Breast epithelium (tissue), 4 donors: Measurements from ENCODE around the gene PRPS1L1. TPM values are rescaled to one million over a fixed set of nuclear protein-coding genes. Genes with fewer than 3 reads are reported as not detected.

Experiments
- DNase-seq, 2 donors: peaks; one replicate each; pipeline ENCODE4 v3.0.0-alpha.2; 2019; ENCODE audit warnings: low spot score in 2 of 2
- H3K27ac ChIP-seq, 2 donors: fragments of 200-600 bp; sonication (generic) in 1 of 2; one replicate each; pipeline ENCODE4 v1.5.1; 2016 to 2019; ENCODE audit warnings: mild to moderate bottlenecking in 1 of 2
- H3K27me3 ChIP-seq, 2 donors: fragments of 200-600 bp; sonication (generic) in 1 of 2; one replicate each; pipeline versions ENCODE4 v1.5.1 to v1.6.0; 2017 to 2019; ENCODE audit warnings: control low read depth in 1 of 2, mild to moderate bottlenecking in 1 of 2
- H3K36me3 ChIP-seq: fragments of 200-600 bp; one replicate; pipeline ENCODE4 v1.5.1; 2019
- H3K4me1 ChIP-seq, 2 donors: fragments of 200-600 bp; sonication (generic); one replicate each; pipeline ENCODE4 v1.5.1; 2016 to 2019; ENCODE audit warnings: control low read depth in 1 of 2
- H3K4me3 ChIP-seq, 3 donors: fragments of 200-600 bp; sonication (generic); 1 replicate in 2 of 3; 2 replicates in 1 of 3; pipeline ENCODE4 v1.5.1; 2016 to 2019; ENCODE audit warnings: mild to moderate bottlenecking in 3 of 3, moderate library complexity in 2 of 3
- H3K9me3 ChIP-seq, 2 donors: fragments of 200-600 bp; sonication (generic) in 1 of 2; one replicate each; pipeline ENCODE4 v1.5.1; 2016 to 2019; ENCODE audit warnings: control low read depth in 1 of 2
- POLR2A ChIP-seq: fragments of 450-650 bp; IDR thresholded peaks from one replicate; pipeline ENCODE4 v1.6.1; 2016; ENCODE audit warnings: antibody characterized with exemption, mild to moderate bottlenecking, moderate library complexity
- POLR2AphosphoS5 ChIP-seq, 3 donors: sonication (generic); formaldehyde crosslinking; IDR thresholded peaks; one replicate each; pipeline ENCODE4 v1.6.1; 2017; ENCODE audit warnings: antibody characterized with exemption in 3 of 3
- intact Hi-C: fragments of 100-400 bp; cut with DNase I; formaldehyde crosslinking; loops from one replicate; pipeline ENCODE4 v1.15.1; 2023; ENCODE audit warnings: low total_unique reads
- total RNA-seq, 3 donors: library from RNA; depleted of rRNA; stranded (reverse); fragments of >200 nt; gene quantifications; one replicate each; pipeline ENCODE4 v1.1.0, GENCODE V29; 2016
- TF ChIP-seq, protein P1 (sequence below), 3 donors: fragments of 450-650 bp; IDR thresholded peaks; one replicate each; pipeline ENCODE4 v1.5.1; 2016 to 2017; ENCODE audit warnings: antibody characterized with exemption in 3 of 3, mild to moderate bottlenecking in 3 of 3, moderate library complexity in 3 of 3

Gene PRPS1L1
- total RNA-seq, 3 donors from 2014 or later: not detected

DNA sequence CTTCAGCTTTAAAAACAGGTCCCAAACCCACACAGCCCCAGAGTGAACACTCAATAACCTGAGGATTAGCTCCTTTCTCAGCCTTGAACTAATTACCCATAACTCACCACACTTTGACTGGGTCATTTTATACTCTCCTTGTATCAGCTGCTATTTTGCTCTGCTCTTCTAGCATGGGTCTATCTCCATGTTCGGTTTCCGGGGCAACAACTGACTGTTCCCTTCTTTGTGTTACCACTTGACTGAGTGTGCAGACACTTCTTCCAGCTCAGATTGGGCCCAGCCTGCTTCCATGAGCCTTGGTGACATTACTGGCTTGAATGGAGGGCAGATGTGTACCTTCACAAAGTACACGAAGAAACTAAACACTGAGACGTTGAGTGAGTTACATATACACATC lies 31.5 kb upstream of the PRPS1L1 start:
- no peaks in the 10 kb centered on the region for H3K36me3 ChIP-seq
- no peaks in the 10 kb centered on the region for H3K9me3 ChIP-seq
- intact Hi-C loops: no loop called here
- no peak for TF ChIP-seq POLR2A
- TF ChIP-seq POLR2AphosphoS5 (IDR thresholded peaks at IDR 0.05): no peak
- TF ChIP-seq, protein P1, sequence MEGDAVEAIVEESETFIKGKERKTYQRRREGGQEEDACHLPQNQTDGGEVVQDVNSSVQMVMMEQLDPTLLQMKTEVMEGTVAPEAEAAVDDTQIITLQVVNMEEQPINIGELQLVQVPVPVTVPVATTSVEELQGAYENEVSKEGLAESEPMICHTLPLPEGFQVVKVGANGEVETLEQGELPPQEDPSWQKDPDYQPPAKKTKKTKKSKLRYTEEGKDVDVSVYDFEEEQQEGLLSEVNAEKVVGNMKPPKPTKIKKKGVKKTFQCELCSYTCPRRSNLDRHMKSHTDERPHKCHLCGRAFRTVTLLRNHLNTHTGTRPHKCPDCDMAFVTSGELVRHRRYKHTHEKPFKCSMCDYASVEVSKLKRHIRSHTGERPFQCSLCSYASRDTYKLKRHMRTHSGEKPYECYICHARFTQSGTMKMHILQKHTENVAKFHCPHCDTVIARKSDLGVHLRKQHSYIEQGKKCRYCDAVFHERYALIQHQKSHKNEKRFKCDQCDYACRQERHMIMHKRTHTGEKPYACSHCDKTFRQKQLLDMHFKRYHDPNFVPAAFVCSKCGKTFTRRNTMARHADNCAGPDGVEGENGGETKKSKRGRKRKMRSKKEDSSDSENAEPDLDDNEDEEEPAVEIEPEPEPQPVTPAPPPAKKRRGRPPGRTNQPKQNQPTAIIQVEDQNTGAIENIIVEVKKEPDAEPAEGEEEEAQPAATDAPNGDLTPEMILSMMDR (IDR thresholded peaks at IDR 0.05): no peak
- H3K4me3 ChIP-seq: no peak overlapping the region
- no peak for DNase-seq
- H3K4me1 ChIP-seq: no peaks in the 10 kb centered on the region
- H3K27ac ChIP-seq: no peak overlapping the region
- no peaks in the 10 kb centered on the region for H3K27me3 ChIP-seq

DNA sequence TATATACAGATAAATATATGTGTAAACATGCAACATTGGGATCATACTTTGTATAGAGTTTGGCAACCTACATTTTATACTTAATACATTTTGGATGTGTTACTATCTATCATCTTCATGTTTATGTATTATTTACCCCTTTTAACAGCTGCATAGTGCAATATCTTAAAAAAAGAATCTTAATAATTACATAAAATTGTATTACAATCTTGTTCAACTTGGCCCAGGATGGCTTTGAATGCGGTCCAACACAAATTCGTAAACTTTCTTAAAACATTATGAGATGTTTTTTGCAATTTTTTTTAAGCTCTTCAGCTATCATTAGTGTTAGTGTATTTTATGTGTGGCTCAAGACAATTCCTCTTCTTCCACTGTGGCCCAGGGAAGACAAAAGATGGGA lies 26.3 kb upstream of the PRPS1L1 start:
- intact Hi-C loops: no loop called here
- no peak for TF ChIP-seq POLR2AphosphoS5 (IDR thresholded peaks at IDR 0.05)
- no peak for TF ChIP-seq POLR2A
- TF ChIP-seq, protein P1 (IDR thresholded peaks at IDR 0.05): no peak

DNA sequence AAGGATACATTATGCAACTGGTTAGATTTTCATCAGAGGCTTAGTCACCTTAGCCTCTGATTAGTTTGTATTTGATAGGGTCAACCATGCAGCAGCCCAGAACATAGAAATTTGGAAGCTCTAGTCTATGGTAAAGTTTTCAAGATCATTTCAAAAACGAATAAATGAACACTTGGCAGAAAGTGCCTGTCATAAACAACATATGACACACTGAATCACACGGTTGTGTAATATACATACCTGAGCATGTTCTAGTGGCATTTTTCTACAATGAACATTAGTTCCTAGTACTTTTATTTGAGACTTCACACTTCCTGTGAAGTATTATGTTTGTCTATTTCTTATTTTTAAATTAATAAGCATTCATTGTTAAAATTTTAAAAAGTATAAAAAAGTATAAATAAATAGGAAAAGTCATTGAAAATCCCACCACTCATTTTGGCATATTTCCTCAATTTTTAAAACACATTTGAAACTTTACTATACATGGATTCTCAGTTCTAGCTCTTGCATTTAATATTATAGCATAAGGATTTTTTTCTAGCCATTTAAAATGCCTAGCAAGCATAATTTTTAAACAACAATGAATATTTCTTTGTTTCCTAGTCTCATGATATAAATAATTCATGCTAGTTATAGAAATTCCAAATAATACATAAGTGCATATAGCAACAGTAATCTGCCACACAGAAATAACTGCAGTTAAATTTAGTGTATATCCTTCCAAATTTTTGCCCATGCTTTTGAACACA lies 25.7 kb upstream of the PRPS1L1 start:
- DNase-seq: no peak
- Histone ChIP-seq H3K36me3 (no peaks in the 10 kb centered on the region), H3K9me3 (no peaks in the 10 kb centered on the region), H3K27me3 (no peaks in the 10 kb centered on the region), H3K4me3 (no peak overlapping the region), H3K27ac (no peak overlapping the region), H3K4me1 (no peaks in the 10 kb centered on the region)
- TF ChIP-seq POLR2AphosphoS5 (IDR thresholded peaks at IDR 0.05): no peak
- TF ChIP-seq, protein P1 (IDR thresholded peaks at IDR 0.05): no peak
- intact Hi-C loops: no loop called here

More for the DNA sequence above, 26.3 kb upstream of the PRPS1L1 start:
- Histone ChIP-seq H3K4me3 (no peak overlapping the region), H3K9me3 (no peaks in the 10 kb centered on the region), H3K27ac (no peak overlapping the region), H3K36me3 (no peaks in the 10 kb centered on the region), H3K4me1 (no peaks in the 10 kb centered on the region), H3K27me3 (no peaks in the 10 kb centered on the region)
- DNase-seq: no peak

DNA sequence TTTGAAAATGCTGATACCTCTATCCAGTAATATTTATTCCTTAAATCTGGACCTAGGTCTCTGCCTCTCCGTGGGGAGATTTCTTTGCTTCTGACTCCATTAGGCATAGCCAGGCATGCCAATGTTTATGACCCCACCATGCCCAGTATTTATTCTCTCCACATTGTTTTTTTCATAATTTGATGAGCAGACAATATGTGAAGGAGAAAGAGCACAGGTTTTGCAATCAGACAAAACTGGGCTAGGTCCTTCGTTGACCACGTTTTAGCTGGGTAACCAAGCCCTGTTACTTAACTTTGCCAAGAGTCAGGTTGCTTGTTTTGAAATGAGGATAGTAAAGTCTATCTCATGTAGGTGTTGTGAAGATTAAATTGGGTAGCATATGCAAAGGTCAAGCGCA lies 21.6 kb upstream of the PRPS1L1 start:
- Histone ChIP-seq H3K4me1 (no peaks in the 10 kb centered on the region), H3K4me3 (no peak overlapping the region), H3K27me3 (no peaks in the 10 kb centered on the region), H3K9me3 (no peaks in the 10 kb centered on the region), H3K36me3 (no peaks in the 10 kb centered on the region), H3K27ac (no peak overlapping the region)
- no peak for TF ChIP-seq POLR2A
- TF ChIP-seq, protein P1 (IDR thresholded peaks at IDR 0.05): no peak
- TF ChIP-seq POLR2AphosphoS5 (IDR thresholded peaks at IDR 0.05): no peak
- intact Hi-C loops: no loop called here
- DNase-seq: no peak

DNA sequence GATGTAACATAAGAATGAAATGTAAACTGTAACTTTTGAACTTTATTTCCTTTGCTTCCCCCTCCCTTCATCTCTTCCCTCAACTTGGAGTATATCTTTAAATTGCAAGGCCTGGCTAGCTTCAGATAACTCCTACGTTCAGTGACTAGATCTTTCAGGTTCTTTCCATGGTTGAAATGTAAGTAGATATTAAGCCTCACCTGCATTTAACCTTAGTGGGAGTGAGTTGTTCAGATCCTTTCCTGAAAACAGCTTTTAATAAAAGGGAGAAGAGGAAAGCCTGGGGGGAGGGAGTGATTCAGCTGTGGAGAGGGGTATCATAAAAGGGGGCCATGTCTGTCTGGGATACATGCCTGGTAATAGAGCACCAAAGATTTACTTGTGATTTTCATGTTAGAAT lies 19.0 kb upstream of the PRPS1L1 start:
- Histone ChIP-seq H3K4me1 (no peaks in the 10 kb centered on the region), H3K27ac (no peak overlapping the region), H3K36me3 (no peaks in the 10 kb centered on the region), H3K27me3 (no peaks in the 10 kb centered on the region), H3K4me3 (no peak overlapping the region), H3K9me3 (no peaks in the 10 kb centered on the region)
- no peak for TF ChIP-seq POLR2A
- TF ChIP-seq, protein P1 (IDR thresholded peaks at IDR 0.05): no peak
- no peak for TF ChIP-seq POLR2AphosphoS5 (IDR thresholded peaks at IDR 0.05)
- intact Hi-C loops: no loop called here
- DNase-seq: no peak
